Measurements from ENCODE around the gene ANKS3.

Gene ANKS3

DNA sequence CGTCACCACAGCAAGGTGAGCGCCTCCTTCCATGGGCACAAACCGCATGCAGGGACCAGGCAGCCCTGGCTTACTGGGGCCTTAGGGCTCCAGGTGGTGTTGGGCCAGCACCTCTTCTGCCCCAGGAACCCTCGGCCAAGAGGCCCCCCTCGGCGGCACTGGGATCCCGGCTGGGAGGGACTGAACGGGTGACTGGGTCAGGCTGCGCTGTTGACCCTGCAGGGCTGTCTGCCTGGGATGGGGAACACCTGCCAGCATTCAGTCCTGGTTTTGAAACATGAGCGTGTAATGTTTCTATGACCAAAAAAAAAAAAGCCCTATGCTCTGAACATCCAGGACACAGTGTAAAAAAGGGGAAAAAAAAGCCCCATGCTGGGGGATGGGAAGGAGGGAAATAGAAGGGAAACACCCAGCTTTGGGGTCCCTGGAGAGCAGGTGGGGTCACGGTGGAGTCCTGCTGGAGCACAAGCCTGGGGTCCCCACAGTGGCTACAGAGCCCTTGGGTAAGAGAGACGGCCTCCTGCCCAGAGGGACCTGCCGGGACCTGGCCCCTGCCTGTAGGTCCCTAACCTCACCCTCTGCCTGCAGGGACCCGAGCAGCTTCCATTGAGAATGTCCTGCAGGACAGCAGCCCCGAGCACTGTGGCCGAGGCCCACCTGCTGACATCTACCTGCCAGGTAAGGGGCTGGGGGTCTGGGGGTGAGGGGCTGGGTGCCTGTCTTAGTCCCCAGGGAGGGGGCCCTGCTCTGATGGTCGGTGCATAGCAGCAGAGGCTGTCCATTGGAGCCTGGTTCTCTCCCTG, 50.6 kb downstream of the ANKS3 start:
- TF ChIP-seq CTCF (IDR thresholded peaks at IDR 0.05; ENCODE audit: insufficient read depth, low read length, poor library complexity, severe bottlenecking) (no peak), EZH2phosphoT487 (conservative IDR thresholded peaks at IDR 0.05; ENCODE audit: low read length) (no peak)
- no peak overlapping the region for H3K27ac ChIP-seq (ENCODE audit: low read depth, low read length)
- no peaks in the 10 kb centered on the region for H3K27me3 ChIP-seq (ENCODE audit: low read length)
- no peak overlapping the region for H2AFZ ChIP-seq (ENCODE audit: low read depth, low read length, severe bottlenecking)
- no peaks in the 10 kb centered on the region for H3F3A ChIP-seq (ENCODE audit: insufficient read depth)
- H3K9me3 ChIP-seq (ENCODE audit: insufficient read depth, low read length) = no peaks in the 10 kb centered on the region
- no peaks in the 10 kb centered on the region for H3K79me2 ChIP-seq (ENCODE audit: insufficient read depth, low read length)
- no peaks in the 10 kb centered on the region for H3K9me2 ChIP-seq (replicated peaks; ENCODE audit: insufficient read depth, low read length)
- no peaks in the 10 kb centered on the region for H4K20me1 ChIP-seq (ENCODE audit: low read depth, low read length)
- H3K36me3 ChIP-seq (ENCODE audit: low read length) = no peaks in the 10 kb centered on the region
- H3K4me3 ChIP-seq (ENCODE audit: insufficient read depth, low read length, poor library complexity, severe bottlenecking) = no peak overlapping the region
- no peak overlapping the region for H3K9ac ChIP-seq (ENCODE audit: low read length)
- H3K4me2 ChIP-seq (ENCODE audit: low read depth, low read length, poor library complexity, severe bottlenecking) = no peak overlapping the region

DNA sequence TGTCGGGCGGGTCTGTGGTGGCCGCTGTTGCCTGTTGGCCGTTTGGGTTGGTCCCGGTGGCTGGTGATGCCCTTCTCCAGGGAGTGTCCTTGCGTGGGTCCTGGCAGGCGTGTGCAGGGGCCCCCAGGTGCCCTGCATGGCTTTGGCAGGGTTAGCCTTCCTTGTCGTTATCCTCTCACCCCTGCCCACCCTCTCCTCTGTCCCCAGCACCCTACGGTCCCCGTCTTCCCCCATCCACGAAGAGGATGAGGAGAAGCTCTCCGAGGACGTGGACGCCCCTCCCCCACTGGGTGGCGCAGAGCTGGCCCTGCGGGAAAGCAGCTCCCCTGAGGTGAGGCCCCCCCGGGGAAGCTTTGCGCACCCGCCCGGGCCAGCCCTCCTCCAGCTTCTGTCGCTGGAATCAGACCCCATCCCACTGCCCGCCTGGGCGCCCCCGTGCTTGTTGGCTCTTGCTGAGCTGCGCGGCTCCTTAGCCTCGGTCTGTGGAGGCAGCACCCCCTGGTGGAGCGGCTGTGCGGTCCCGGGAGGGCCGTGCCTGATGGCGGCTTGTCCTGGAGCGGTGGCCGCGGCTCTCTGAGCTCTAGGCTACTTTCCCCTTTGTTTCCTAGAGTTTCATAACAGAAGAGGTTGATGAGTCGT, 51.3 kb downstream of the ANKS3 start:
- H3K27me3 ChIP-seq (ENCODE audit: low read length) = no peaks in the 10 kb centered on the region
- TF ChIP-seq EZH2phosphoT487 (conservative IDR thresholded peaks at IDR 0.05; ENCODE audit: low read length) (no peak), CTCF (IDR thresholded peaks at IDR 0.05; ENCODE audit: insufficient read depth, low read length, poor library complexity, severe bottlenecking) (no peak)

GRCh38 chr16:4682084-4682591, 51.9 kb downstream of the ANKS3 start:
- no peak for TF ChIP-seq EZH2phosphoT487 (conservative IDR thresholded peaks at IDR 0.05; ENCODE audit: low read length)
- TF ChIP-seq CTCF (IDR thresholded peaks at IDR 0.05; ENCODE audit: insufficient read depth, low read length, poor library complexity, severe bottlenecking) = no peak
- no peak overlapping the region for H3K4me2 ChIP-seq (ENCODE audit: low read depth, low read length, poor library complexity, severe bottlenecking)
- no peaks in the 10 kb centered on the region for H4K20me1 ChIP-seq (ENCODE audit: low read depth, low read length)
- no peaks in the 10 kb centered on the region for H3F3A ChIP-seq (ENCODE audit: insufficient read depth)
- H3K27ac ChIP-seq (ENCODE audit: low read depth, low read length) = no peak overlapping the region
- H3K9ac ChIP-seq (ENCODE audit: low read length) = no peak overlapping the region
- H3K9me2 ChIP-seq (replicated peaks; ENCODE audit: insufficient read depth, low read length) = no peaks in the 10 kb centered on the region
- H3K79me2 ChIP-seq (ENCODE audit: insufficient read depth, low read length) = no peaks in the 10 kb centered on the region
- H3K4me3 ChIP-seq (ENCODE audit: insufficient read depth, low read length, poor library complexity, severe bottlenecking) = no peak overlapping the region
- H3K36me3 ChIP-seq (ENCODE audit: low read length) = no peaks in the 10 kb centered on the region
- no peak overlapping the region for H2AFZ ChIP-seq (ENCODE audit: low read depth, low read length, severe bottlenecking)
- H3K9me3 ChIP-seq (ENCODE audit: insufficient read depth, low read length) = no peaks in the 10 kb centered on the region
- H3K27me3 ChIP-seq (ENCODE audit: low read length) = no peaks in the 10 kb centered on the region

More for the DNA sequence above, 51.3 kb downstream of the ANKS3 start:
- Histone ChIP-seq H3K79me2 (ENCODE audit: insufficient read depth, low read length) (no peaks in the 10 kb centered on the region), H3K4me3 (ENCODE audit: insufficient read depth, low read length, poor library complexity, severe bottlenecking) (no peak overlapping the region), H2AFZ (ENCODE audit: low read depth, low read length, severe bottlenecking) (no peak overlapping the region), H3K9ac (ENCODE audit: low read length) (no peak overlapping the region), H3K27ac (ENCODE audit: low read depth, low read length) (no peak overlapping the region), H3F3A (ENCODE audit: insufficient read depth) (no peaks in the 10 kb centered on the region), H3K36me3 (ENCODE audit: low read length) (no peaks in the 10 kb centered on the region), H4K20me1 (ENCODE audit: low read depth, low read length) (no peaks in the 10 kb centered on the region), H3K4me2 (ENCODE audit: low read depth, low read length, poor library complexity, severe bottlenecking) (no peak overlapping the region), H3K9me2 (replicated peaks; ENCODE audit: insufficient read depth, low read length) (no peaks in the 10 kb centered on the region), H3K9me3 (ENCODE audit: insufficient read depth, low read length) (no peaks in the 10 kb centered on the region)

All from SU-DHL-6 (cell line).